ENCODE data around the gene BCL3. TPM values are rescaled to one million over a fixed set of nuclear protein-coding genes. Genes with fewer than 3 reads are reported as not detected.

Gene BCL3
- total and polyA plus RNA-seq, 2 experiments from 2014 or later = 1.4 to 4.1 TPM

GRCh38 chr19:44789943-44790483 lies 41.5 kb downstream of the BCL3 start (continued):
- TF ChIP-seq ZNF462 (CRISPR knock-in tag; IDR thresholded peaks at IDR 0.05) = no peak
- TF ChIP-seq CREB1 (CRISPR knock-in tag; IDR thresholded peaks at IDR 0.05; ENCODE audit: low read depth) = no peak
- TF ChIP-seq JUNB (IDR thresholded peaks at IDR 0.05; ENCODE audit: unreplicated experiment) = no peak
- TF ChIP-seq NANOG (IDR thresholded peaks at IDR 0.05; ENCODE audit: borderline replicate concordance) = no peak
- no peak for TF ChIP-seq EZH2 (IDR thresholded peaks at IDR 0.05; ENCODE audit: low read depth, unreplicated experiment)
- TF ChIP-seq ZNF114 (CRISPR knock-in tag; IDR thresholded peaks at IDR 0.05) = no peak

- peaks cover 13% of the 10 kb centered on the region for H3K4me1 Mint-ChIP-seq
- no peak overlapping the region for H3K27ac Mint-ChIP-seq
- peaks cover 11% of the 10 kb centered on the region; the same call in 1 of the 2 replicates for H3F3A ChIP-seq (replicated peaks; ENCODE audit: low read depth)
- no peak overlapping the region for H3K27ac ChIP-seq (ENCODE audit: low read depth)
- DNase-seq (ENCODE audit: low spot score) (no peak), ATAC-seq (no peak)
- H3K4me2 ChIP-seq = no peak overlapping the region
- H3K36me3 ChIP-seq (ENCODE audit: insufficient read depth) = 0 out of 2 replicates have a peak, but pooled peaks cover 5% of the 10 kb centered on the region
- H3K9me2 ChIP-seq (ENCODE audit: insufficient read depth) = no peaks in the 10 kb centered on the region
- H3K9me3 Mint-ChIP-seq = no peaks in the 10 kb centered on the region
- H4K20me1 ChIP-seq (replicated peaks; ENCODE audit: insufficient read depth) = no peaks in the 10 kb centered on the region
- H3K27me3 ChIP-seq (ENCODE audit: insufficient read depth) = no peaks in the 10 kb centered on the region
- peaks cover 18% of the 10 kb centered on the region for H3K27me3 Mint-ChIP-seq (ENCODE audit: insufficient read depth, low read depth, poor library complexity)
- H3K79me2 ChIP-seq (replicated peaks; ENCODE audit: insufficient read depth) = no peaks in the 10 kb centered on the region
- H3K4me3 Mint-ChIP-seq = no peak overlapping the region
- no peak overlapping the region for H2AFZ ChIP-seq
- H3K4me1 ChIP-seq (ENCODE audit: insufficient read depth) = peaks cover 14% of the 10 kb centered on the region
- H3K36me3 Mint-ChIP-seq (ENCODE audit: low read depth) = peaks cover 47% of the 10 kb centered on the region
- no peak overlapping the region for H3K4me3 ChIP-seq
- TF ChIP-seq EZH2phosphoT487 (IDR thresholded peaks at IDR 0.05; ENCODE audit: unreplicated experiment) (no peak), POLR2AphosphoS5 (IDR thresholded peaks at IDR 0.05; ENCODE audit: low read depth) (no peak), ZNF462 (CRISPR knock-in tag; IDR thresholded peaks at IDR 0.05) (no peak), STAT1 (IDR thresholded peaks at IDR 0.05; ENCODE audit: unreplicated experiment) (no peak)
Observed at GRCh38 chr19:44792281-44792680, 43.8 kb downstream of the BCL3 start.

Data from GM23338 (cell line).